ENCODE measurements around the gene HACE1.

The HACE1 gene

GRCh38 chr6:104711371-104711770 is 148.3 kb downstream of the HACE1 start (continued):
- TF ChIP-seq ZNF302 (tag by site-specific recombination; IDR thresholded peaks at IDR 0.05; ENCODE audit: low read depth) (no peak), ZNF692 (tag by site-specific recombination; IDR thresholded peaks at IDR 0.05) (peak; percentile 40; the same call in 1 of the 2 replicates), ZBTB21 (tag by site-specific recombination; IDR thresholded peaks at IDR 0.05) (peak; percentile 68; the same call in 1 of the 2 replicates), ATF2 (tag by site-specific recombination; IDR thresholded peaks at IDR 0.05; ENCODE audit: low read depth) (0 out of 2 replicates have a peak, but pooled peaks have one; percentile 31), ZNF324 (tag by site-specific recombination; IDR thresholded peaks at IDR 0.05) (peak; percentile 34; the same call in 1 of the 2 replicates), HIC1 (tag by site-specific recombination; IDR thresholded peaks at IDR 0.05) (0 out of 2 replicates have a peak, but pooled peaks have one; percentile 30), SP7 (tag by site-specific recombination; IDR thresholded peaks at IDR 0.05) (peak; percentile 78), ZBTB17 (tag by site-specific recombination; IDR thresholded peaks at IDR 0.05) (peak; percentile 49; the same call in 1 of the 2 replicates), ZNF175 (tag by site-specific recombination; IDR thresholded peaks at IDR 0.05) (no peak), INSM2 (tag by site-specific recombination; IDR thresholded peaks at IDR 0.05) (0 out of 2 replicates have a peak, but pooled peaks have one; percentile 29), ZNF518A (tag by site-specific recombination; conservative IDR thresholded peaks at IDR 0.05; ENCODE audit: low read depth) (peak; percentile 48; the same call in 1 of the 2 replicates), PRDM4 (tag by site-specific recombination; IDR thresholded peaks at IDR 0.05) (no peak), ZNF600 (tag by site-specific recombination; IDR thresholded peaks at IDR 0.05) (peak; percentile 85), OVOL3 (tag by site-specific recombination; IDR thresholded peaks at IDR 0.05) (no peak), ZNF660 (tag by site-specific recombination; IDR thresholded peaks at IDR 0.05) (peak; percentile 65)
